Peyer's patch (tissue), 4 donors: ENCODE results near the gene SCAP. TPM values are rescaled to one million over a fixed set of nuclear protein-coding genes. Genes with fewer than 3 reads are reported as not detected.

Experiments
- DNase-seq, 3 donors: peaks; one replicate each; pipeline ENCODE4 v3.0.0-alpha.2; 2017 to 2019
- H3K27ac ChIP-seq, 4 donors: fragments of 200-600 bp; sonication (generic); one replicate each; pipeline ENCODE4 v1.5.1; 2016 to 2019
- H3K27me3 ChIP-seq, 2 donors: fragments of 200-600 bp; sonication (generic); one replicate each; pipeline ENCODE4 v1.5.1; 2019
- H3K36me3 ChIP-seq, 3 donors: fragments of 200-600 bp; sonication (generic); one replicate each; pipeline ENCODE4 v1.5.1; 2016 to 2019
- H3K4me1 ChIP-seq, 4 donors: fragments of 200-600 bp; sonication (generic); one replicate each; pipeline ENCODE4 v1.5.1; 2016 to 2019
- H3K4me3 ChIP-seq, 4 donors: fragments of 200-600 bp; sonication (generic); 1 replicate in 3 of 4; 2 replicates in 1 of 4; pipeline ENCODE4 v1.5.1; 2016 to 2019; ENCODE audit warnings: mild to moderate bottlenecking in 1 of 4
- H3K9me3 ChIP-seq, 4 donors: fragments of 200-600 bp; sonication (generic); one replicate each; pipeline ENCODE4 v1.5.1; 2016 to 2019; ENCODE audit warnings: mild to moderate bottlenecking in 1 of 4
- CTCF ChIP-seq, 6 experiments: fragments of 450-650 bp in 4 of 6; fragments of 200-600 bp in 2 of 6; sonication (generic) in 1 of 6; IDR thresholded peaks; one replicate each; pipeline ENCODE4 v1.5.1; 2017 to 2019; ENCODE audit warnings: antibody characterized with exemption in 6 of 6, mild to moderate bottlenecking in 3 of 6, moderate library complexity in 1 of 6
- POLR2A ChIP-seq, 2 donors: fragments of 450-650 bp; IDR thresholded peaks; one replicate each; pipeline ENCODE4 v1.5.1; 2017; ENCODE audit warnings: antibody characterized with exemption in 2 of 2, mild to moderate bottlenecking in 2 of 2, moderate library complexity in 2 of 2
- total RNA-seq, 4 donors: library from RNA; depleted of rRNA; stranded (reverse); fragments of >200 nt; gene quantifications; one replicate each; pipeline ENCODE4 v1.1.0, GENCODE V29; 2016

Gene SCAP
- total RNA-seq, 4 donors from 2014 or later = 111 to 257 (median 207) TPM

- peaks cover 0 to 71% (median 0%) of the 10 kb centered on the region in 3 donors for H3K36me3 ChIP-seq
- no peak overlapping the region for H3K27ac ChIP-seq
- DNase-seq = no peak
- no peak for TF ChIP-seq CTCF (IDR thresholded peaks at IDR 0.05)
- TF ChIP-seq POLR2A (IDR thresholded peaks at IDR 0.05) = no peak
- no peaks in the 10 kb centered on the region for H3K27me3 ChIP-seq
- H3K4me3 ChIP-seq = no peak overlapping the region
- peaks cover 0 to 11% (median 0%) of the 10 kb centered on the region in 4 donors for H3K4me1 ChIP-seq
- no peaks in the 10 kb centered on the region for H3K9me3 ChIP-seq
Measured at GRCh38 chr3:47429476-47430270, 46.1 kb downstream of the SCAP start.

- Histone ChIP-seq H3K27me3 (no peaks in the 10 kb centered on the region), H3K4me3 (no peak overlapping the region), H3K9me3 (no peaks in the 10 kb centered on the region), H3K36me3 (peaks cover 0 to 69% (median 0%) of the 10 kb centered on the region in 3 donors), H3K27ac (no peak overlapping the region), H3K4me1 (peaks cover 0 to 11% (median 0%) of the 10 kb centered on the region in 4 donors)
- no peak for DNase-seq
- no peak for TF ChIP-seq CTCF (IDR thresholded peaks at IDR 0.05)
- no peak for TF ChIP-seq POLR2A (IDR thresholded peaks at IDR 0.05)
Measured at GRCh38 chr3:47428662-47429061, 47.1 kb downstream of the SCAP start.

- Histone ChIP-seq H3K4me1 (peaks cover 0 to 11% (median 0%) of the 10 kb centered on the region in 4 donors), H3K4me3 (no peak overlapping the region), H3K27ac (no peak overlapping the region), H3K36me3 (peaks cover 0 to 63% (median 0%) of the 10 kb centered on the region in 3 donors), H3K9me3 (no peaks in the 10 kb centered on the region), H3K27me3 (no peaks in the 10 kb centered on the region)
- DNase-seq = peak in 1 of 3 donors; percentile 12
- TF ChIP-seq POLR2A (IDR thresholded peaks at IDR 0.05) = no peak
- no peak for TF ChIP-seq CTCF (IDR thresholded peaks at IDR 0.05)
Measured at GRCh38 chr3:47427866-47428265, 47.9 kb downstream of the SCAP start.

GRCh38 chr3:47425959-47426358 is 49.8 kb downstream of the SCAP start:
- Histone ChIP-seq H3K4me1 (peaks cover 0 to 28% (median 8%) of the 10 kb centered on the region in 4 donors), H3K27me3 (no peaks in the 10 kb centered on the region), H3K9me3 (no peaks in the 10 kb centered on the region), H3K4me3 (no peak overlapping the region), H3K27ac (peak overlapping the region in 1 of 4 donors; percentile 62), H3K36me3 (peaks cover 0 to 53% (median 0%) of the 10 kb centered on the region in 3 donors)
- no peak for TF ChIP-seq CTCF (IDR thresholded peaks at IDR 0.05)
- DNase-seq = no peak

- TF ChIP-seq POLR2A (IDR thresholded peaks at IDR 0.05) (no peak), CTCF (IDR thresholded peaks at IDR 0.05) (no peak)
- peak overlapping the region in 3 of 4 donors; percentile 26 to 62 (median 40) for H3K27ac ChIP-seq
Measured at GRCh38 chr3:47425383-47425778, 50.4 kb downstream of the SCAP start.

More at GRCh38 chr3:47425383-47425778, 50.4 kb downstream of the SCAP start:
- DNase-seq = peak in 1 of 3 donors; percentile 49
- H3K4me3 ChIP-seq = no peak overlapping the region
- H3K36me3 ChIP-seq = peaks cover 0 to 50% (median 0%) of the 10 kb centered on the region in 3 donors
- H3K4me1 ChIP-seq = peaks cover 0 to 28% (median 8%) of the 10 kb centered on the region in 4 donors
- H3K9me3 ChIP-seq = no peaks in the 10 kb centered on the region
- H3K27me3 ChIP-seq = no peaks in the 10 kb centered on the region
